Nephron (organoid): Measurements from ENCODE around the gene ADAR.

Source experiments
- H3K27ac Mint-ChIP-seq, 3 experiments: 2 replicates each; pipeline ENCODE4 v1.8.0; 2020; ENCODE audit warnings: mixed read lengths in 3 of 3, mild to moderate bottlenecking in 2 of 3, moderate library complexity in 1 of 3
- H3K27me3 Mint-ChIP-seq: 2 replicates; pipeline ENCODE4 v1.8.0; 2021; ENCODE audit warnings: low read depth, mild to moderate bottlenecking, moderate library complexity, mixed read lengths
- H3K36me3 Mint-ChIP-seq: 2 replicates; pipeline ENCODE4 v1.8.0; 2020; ENCODE audit warnings: low read depth, mixed read lengths
- H3K4me1 Mint-ChIP-seq: 2 replicates; pipeline ENCODE4 v1.8.0; 2020; ENCODE audit warnings: mixed read lengths
- H3K4me3 Mint-ChIP-seq, 3 experiments: 2 replicates each; pipeline ENCODE4 v1.8.0; 2020; ENCODE audit warnings: mild to moderate bottlenecking in 3 of 3, mixed read lengths in 3 of 3, moderate library complexity in 2 of 3
- H3K9me3 Mint-ChIP-seq: 2 replicates; pipeline ENCODE4 v1.8.0; 2020; ENCODE audit warnings: mixed read lengths
- CTCF ChIP-seq, 3 experiments: fragments of 200-600 bp; sonication (generic); IDR thresholded peaks; one replicate each; pipeline ENCODE4 v1.5.0; 2021; ENCODE audit warnings: antibody characterized with exemption in 3 of 3; ENCODE audit not compliant: unreplicated experiment in 3 of 3

Gene ADAR

GRCh38 chr1:154578058-154578418, 29.9 kb downstream of the ADAR start:
- Mint-ChIP-seq H3K27ac (peak overlapping the region; percentile 30 to 33 (median 33)), H3K4me3 (no peak overlapping the region), H3K9me3 (no peaks in the 10 kb centered on the region), H3K27me3 (peaks cover 14% of the 10 kb centered on the region), H3K4me1 (peaks cover 39% of the 10 kb centered on the region), H3K36me3 (peaks cover 31% of the 10 kb centered on the region)
- TF ChIP-seq CTCF (IDR thresholded peaks at IDR 0.05; ENCODE audit: unreplicated experiment in 3 of 3): no peak

GRCh38 chr1:154577346-154578057, 30.5 kb downstream of the ADAR start:
- H3K27me3 Mint-ChIP-seq: peaks cover 14% of the 10 kb centered on the region
- no peak for TF ChIP-seq CTCF (IDR thresholded peaks at IDR 0.05; ENCODE audit: unreplicated experiment in 3 of 3)

DNA sequence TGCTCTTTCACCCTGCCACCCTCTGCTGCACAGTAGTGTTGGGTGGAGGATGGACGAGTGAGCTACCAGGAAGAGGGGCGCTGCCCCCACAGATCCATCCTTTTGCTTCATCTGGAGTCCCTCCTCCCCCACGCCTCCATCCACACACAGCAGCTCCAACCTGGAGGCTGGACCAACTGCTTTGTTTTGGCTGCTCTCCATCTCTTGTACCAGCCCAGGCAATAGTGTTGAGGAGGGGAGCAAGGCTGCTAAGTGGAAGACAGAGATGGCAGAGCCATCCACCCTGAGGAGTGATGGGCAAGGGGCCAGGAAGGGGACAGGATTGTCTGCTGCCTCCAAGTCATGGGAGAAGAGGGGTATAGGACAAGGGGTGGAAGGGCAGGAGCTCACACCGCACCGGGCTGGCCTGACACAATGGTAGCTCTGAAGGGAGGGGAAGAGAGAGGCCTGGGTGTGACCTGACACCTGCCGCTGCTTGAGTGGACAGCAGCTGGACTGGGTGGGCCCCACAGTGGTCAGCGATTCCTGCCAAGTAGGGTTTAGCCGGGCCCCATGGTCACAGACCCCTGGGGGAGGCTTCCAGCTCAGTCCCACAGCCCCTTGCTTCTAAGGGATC, 31.9 kb downstream of the ADAR start:
- no peak overlapping the region for H3K27ac Mint-ChIP-seq
- H3K27me3 Mint-ChIP-seq: peaks cover 20% of the 10 kb centered on the region
- no peaks in the 10 kb centered on the region for H3K9me3 Mint-ChIP-seq
- TF ChIP-seq CTCF (IDR thresholded peaks at IDR 0.05; ENCODE audit: unreplicated experiment in 3 of 3): no peak
- H3K4me3 Mint-ChIP-seq: no peak overlapping the region
- peaks cover 39% of the 10 kb centered on the region for H3K4me1 Mint-ChIP-seq
- peaks cover 18% of the 10 kb centered on the region for H3K36me3 Mint-ChIP-seq

More at GRCh38 chr1:154577346-154578057, 30.5 kb downstream of the ADAR start:
- H3K27ac Mint-ChIP-seq: peak overlapping the region; percentile 30 to 33 (median 33)
- no peaks in the 10 kb centered on the region for H3K9me3 Mint-ChIP-seq
- H3K36me3 Mint-ChIP-seq: peaks cover 29% of the 10 kb centered on the region
- H3K4me3 Mint-ChIP-seq: no peak overlapping the region
- peaks cover 39% of the 10 kb centered on the region for H3K4me1 Mint-ChIP-seq

DNA sequence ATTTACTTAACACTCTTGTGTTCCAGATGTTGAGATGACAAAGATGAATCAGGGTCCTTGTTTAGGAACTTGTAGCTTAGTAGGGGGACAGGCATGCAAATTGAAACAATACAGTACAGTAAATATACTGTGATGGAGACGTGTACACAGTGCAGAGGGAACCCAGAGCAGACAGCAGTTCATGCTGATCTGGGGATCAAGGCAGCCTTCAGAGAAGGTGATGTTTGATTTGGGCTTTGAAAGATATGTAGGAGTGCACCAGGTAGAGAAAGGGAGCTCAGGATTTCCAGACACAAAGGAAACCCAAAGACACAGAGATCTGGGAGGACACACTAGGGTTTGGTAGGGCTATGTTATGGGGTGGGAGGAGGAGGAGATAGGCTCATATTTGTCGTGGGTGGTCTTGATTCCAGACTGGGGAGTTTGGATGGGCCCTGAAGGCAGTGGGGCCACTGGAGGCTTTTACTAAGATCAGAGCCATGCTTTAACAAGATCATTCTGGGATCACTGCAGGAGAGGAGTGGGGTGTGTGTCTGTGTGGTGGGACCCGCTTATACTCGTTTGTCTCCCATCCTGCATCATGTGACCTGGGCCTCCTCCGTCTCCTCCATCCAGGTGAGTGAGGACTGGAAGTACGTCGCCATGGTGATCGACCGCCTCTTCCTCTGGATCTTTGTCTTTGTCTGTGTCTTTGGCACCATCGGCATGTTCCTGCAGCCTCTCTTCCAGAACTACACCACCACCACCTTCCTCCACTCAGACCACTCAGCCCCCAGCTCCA, 32.6 kb downstream of the ADAR start:
- H3K4me3 Mint-ChIP-seq: no peak overlapping the region
- H3K9me3 Mint-ChIP-seq: no peaks in the 10 kb centered on the region
- H3K27ac Mint-ChIP-seq: no peak overlapping the region
- H3K27me3 Mint-ChIP-seq: peaks cover 26% of the 10 kb centered on the region
- no peak for TF ChIP-seq CTCF (IDR thresholded peaks at IDR 0.05; ENCODE audit: unreplicated experiment in 3 of 3)
- H3K4me1 Mint-ChIP-seq: peaks cover 39% of the 10 kb centered on the region
- peaks cover 15% of the 10 kb centered on the region for H3K36me3 Mint-ChIP-seq

DNA sequence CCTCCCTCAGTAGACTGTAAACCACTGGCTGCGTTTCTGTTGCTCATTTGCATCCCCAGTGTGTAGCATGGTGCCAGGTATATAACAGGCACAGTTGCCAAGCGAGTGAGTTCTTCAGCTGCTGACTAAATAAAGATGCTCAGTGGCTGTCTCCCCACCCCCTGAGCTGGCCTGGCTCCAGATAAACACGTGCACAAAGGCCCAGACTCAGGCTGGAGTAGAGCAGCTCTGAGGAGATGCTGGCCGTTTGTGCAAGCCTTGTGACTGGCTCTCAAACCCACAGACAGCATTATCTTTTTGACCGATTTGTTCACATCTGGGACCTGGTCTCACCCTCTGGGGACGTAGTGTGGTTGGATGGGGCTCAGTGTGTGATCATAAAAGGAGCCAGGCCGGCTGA, 33.3 kb downstream of the ADAR start:
- H3K27ac Mint-ChIP-seq: no peak overlapping the region
- no peak for TF ChIP-seq CTCF (IDR thresholded peaks at IDR 0.05; ENCODE audit: unreplicated experiment in 3 of 3)
- peaks cover 39% of the 10 kb centered on the region for H3K4me1 Mint-ChIP-seq
- H3K27me3 Mint-ChIP-seq: peaks cover 32% of the 10 kb centered on the region
- H3K36me3 Mint-ChIP-seq: peaks cover 13% of the 10 kb centered on the region
- H3K9me3 Mint-ChIP-seq: no peaks in the 10 kb centered on the region
- H3K4me3 Mint-ChIP-seq: no peak overlapping the region
